ENCODE results near the gene RAB5IF.

DNA sequence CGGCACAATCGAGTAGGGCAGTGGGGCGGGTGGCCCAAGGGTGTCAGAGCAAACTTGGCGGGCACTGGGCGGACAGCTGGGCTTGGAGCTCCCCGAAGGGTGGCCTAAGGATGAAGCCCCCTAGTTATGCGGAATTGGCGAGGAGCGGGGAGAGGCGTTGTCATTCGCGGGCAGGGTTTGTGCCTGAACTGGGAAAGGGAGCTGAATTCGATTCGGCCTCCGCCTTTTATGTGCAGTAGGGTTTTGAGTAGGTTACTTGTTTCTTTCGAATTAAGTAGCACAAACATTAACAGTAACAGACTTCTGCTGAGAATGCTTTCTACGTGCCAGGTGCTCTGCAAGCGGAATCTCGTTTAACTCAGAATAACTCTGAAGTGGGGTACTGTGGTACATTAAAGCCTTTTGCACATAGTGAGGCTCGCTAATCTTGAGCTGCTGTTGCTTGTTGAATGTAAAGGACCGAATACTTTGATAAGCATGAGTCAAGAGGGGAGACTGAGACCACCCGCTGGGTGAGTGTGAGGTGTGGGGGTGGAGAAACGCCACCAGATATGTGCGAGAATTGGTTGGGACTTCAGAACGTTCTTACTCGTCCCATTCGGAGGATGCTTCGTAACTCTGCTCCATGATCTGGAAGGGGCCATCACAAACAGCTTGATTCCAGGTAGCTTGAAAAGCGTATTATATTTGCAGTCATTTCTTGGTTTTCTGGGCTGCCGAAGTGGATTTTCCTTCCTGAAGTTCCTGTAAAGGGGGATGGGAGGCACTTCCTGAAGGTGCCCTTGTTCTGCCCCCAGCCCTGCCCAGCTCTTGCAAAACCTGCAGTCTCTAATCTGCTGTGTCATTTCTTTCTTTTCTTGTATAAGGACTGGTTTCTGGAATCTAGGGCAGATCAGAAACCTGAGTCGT, 833 bp downstream of the RAB5IF start:
- TF ChIP-seq NFXL1 (IDR thresholded peaks at IDR 0.05; ENCODE audit: borderline replicate concordance) (no peak), ZNF24 (IDR thresholded peaks at IDR 0.05) (no peak)
- TF ChIP-seq, protein P1, sequence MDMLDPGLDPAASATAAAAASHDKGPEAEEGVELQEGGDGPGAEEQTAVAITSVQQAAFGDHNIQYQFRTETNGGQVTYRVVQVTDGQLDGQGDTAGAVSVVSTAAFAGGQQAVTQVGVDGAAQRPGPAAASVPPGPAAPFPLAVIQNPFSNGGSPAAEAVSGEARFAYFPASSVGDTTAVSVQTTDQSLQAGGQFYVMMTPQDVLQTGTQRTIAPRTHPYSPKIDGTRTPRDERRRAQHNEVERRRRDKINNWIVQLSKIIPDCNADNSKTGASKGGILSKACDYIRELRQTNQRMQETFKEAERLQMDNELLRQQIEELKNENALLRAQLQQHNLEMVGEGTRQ (IDR thresholded peaks at IDR 0.05; ENCODE audit: borderline replicate concordance, low read depth, low read length), result no peak
- TF ChIP-seq, protein P2, sequence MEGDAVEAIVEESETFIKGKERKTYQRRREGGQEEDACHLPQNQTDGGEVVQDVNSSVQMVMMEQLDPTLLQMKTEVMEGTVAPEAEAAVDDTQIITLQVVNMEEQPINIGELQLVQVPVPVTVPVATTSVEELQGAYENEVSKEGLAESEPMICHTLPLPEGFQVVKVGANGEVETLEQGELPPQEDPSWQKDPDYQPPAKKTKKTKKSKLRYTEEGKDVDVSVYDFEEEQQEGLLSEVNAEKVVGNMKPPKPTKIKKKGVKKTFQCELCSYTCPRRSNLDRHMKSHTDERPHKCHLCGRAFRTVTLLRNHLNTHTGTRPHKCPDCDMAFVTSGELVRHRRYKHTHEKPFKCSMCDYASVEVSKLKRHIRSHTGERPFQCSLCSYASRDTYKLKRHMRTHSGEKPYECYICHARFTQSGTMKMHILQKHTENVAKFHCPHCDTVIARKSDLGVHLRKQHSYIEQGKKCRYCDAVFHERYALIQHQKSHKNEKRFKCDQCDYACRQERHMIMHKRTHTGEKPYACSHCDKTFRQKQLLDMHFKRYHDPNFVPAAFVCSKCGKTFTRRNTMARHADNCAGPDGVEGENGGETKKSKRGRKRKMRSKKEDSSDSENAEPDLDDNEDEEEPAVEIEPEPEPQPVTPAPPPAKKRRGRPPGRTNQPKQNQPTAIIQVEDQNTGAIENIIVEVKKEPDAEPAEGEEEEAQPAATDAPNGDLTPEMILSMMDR (IDR thresholded peaks at IDR 0.05 in 2 of 3, conservative IDR thresholded peaks at IDR 0.05 in 1 of 3; ENCODE audit: control insufficient read depth in 2 of 3, extremely low read depth in 1 of 3, insufficient read depth in 1 of 3, low read depth in 3 of 3, low read length in 3 of 3), result no peak
- TF ChIP-seq, protein P3, sequence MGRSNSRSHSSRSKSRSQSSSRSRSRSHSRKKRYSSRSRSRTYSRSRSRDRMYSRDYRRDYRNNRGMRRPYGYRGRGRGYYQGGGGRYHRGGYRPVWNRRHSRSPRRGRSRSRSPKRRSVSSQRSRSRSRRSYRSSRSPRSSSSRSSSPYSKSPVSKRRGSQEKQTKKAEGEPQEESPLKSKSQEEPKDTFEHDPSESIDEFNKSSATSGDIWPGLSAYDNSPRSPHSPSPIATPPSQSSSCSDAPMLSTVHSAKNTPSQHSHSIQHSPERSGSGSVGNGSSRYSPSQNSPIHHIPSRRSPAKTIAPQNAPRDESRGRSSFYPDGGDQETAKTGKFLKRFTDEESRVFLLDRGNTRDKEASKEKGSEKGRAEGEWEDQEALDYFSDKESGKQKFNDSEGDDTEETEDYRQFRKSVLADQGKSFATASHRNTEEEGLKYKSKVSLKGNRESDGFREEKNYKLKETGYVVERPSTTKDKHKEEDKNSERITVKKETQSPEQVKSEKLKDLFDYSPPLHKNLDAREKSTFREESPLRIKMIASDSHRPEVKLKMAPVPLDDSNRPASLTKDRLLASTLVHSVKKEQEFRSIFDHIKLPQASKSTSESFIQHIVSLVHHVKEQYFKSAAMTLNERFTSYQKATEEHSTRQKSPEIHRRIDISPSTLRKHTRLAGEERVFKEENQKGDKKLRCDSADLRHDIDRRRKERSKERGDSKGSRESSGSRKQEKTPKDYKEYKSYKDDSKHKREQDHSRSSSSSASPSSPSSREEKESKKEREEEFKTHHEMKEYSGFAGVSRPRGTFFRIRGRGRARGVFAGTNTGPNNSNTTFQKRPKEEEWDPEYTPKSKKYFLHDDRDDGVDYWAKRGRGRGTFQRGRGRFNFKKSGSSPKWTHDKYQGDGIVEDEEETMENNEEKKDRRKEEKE (IDR thresholded peaks at IDR 0.05), result no peak

Data from GM12878 (cell line).